Measurements from ENCODE around the gene CNGB1.

DNA sequence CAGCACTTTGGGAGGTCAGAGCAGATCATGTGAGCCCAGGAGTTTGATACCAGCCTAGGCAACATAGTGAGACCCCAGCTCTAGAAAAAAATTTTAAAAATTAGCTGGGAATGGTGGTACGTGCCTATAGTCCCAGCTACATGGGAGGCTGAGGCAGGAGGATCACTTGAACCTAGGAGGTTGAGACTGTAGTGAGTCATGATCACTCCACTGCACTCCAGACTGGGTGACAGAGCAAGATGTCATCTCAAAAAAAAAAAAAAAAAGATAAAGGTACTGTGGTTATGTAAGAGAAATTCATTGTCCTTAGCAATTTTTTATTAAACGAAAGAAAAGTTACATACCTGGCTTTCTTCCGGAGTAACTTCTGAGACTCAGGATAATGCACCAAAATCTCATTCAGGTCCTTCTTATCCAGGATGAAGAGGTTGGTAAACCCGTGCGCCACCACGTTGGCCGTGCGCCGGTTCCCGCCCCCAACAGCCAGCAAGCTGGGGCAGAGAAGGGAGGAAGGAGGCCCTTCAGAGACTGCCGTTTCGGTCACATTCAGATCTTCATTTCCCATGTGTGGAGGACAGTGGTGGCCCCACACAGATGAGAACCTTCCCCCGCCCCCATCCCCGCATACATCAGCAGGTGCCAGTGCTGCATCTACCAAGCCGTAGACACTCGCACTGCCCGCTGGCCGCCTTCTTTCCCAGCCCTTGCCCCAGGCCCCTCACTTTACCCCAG lies 73.7 kb downstream of the CNGB1 start:
- TF ChIP-seq, protein P1, sequence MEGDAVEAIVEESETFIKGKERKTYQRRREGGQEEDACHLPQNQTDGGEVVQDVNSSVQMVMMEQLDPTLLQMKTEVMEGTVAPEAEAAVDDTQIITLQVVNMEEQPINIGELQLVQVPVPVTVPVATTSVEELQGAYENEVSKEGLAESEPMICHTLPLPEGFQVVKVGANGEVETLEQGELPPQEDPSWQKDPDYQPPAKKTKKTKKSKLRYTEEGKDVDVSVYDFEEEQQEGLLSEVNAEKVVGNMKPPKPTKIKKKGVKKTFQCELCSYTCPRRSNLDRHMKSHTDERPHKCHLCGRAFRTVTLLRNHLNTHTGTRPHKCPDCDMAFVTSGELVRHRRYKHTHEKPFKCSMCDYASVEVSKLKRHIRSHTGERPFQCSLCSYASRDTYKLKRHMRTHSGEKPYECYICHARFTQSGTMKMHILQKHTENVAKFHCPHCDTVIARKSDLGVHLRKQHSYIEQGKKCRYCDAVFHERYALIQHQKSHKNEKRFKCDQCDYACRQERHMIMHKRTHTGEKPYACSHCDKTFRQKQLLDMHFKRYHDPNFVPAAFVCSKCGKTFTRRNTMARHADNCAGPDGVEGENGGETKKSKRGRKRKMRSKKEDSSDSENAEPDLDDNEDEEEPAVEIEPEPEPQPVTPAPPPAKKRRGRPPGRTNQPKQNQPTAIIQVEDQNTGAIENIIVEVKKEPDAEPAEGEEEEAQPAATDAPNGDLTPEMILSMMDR (conservative IDR thresholded peaks at IDR 0.05 in 1 of 2, IDR thresholded peaks at IDR 0.05 in 1 of 2; ENCODE audit: extremely low read depth in 1 of 2, insufficient read depth in 1 of 2, low read depth in 1 of 2, low read length in 2 of 2): no peak
- TF ChIP-seq EZH2 (IDR thresholded peaks at IDR 0.05; ENCODE audit: borderline replicate concordance, low read length): no peak

All from mammary epithelial cell (primary cell).